ENCODE measurements around the gene COL5A1.
"Not testable (repeated sequence)": the region's sequence is repeated elsewhere in the genome, so short reads cannot be mapped to it uniquely, and the experiment has no call there.

The COL5A1 gene

DNA sequence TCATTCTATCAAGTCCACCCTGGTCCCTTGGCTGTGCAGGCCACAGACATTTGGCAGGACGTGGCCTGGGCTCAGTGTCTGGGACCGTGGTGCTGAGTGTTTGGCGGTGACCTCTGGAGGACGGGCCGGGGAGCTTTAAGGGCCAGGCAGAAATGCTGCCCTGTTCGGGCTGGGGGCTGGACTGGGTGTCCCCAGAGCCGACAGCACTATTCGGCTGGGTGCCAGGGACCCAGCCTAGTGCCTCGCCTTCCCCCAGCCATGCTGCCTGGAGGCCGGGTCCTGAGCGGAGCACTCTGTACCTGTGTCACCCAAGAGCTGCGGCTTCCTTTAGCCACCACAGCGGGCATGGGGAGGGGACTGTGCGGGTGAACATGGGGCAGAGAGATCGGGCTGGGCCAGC is 40.4 kb downstream of the COL5A1 start:
- no peak overlapping the region for H3K4me3 ChIP-seq (ENCODE audit: low read depth, low read length)
- no peak for DNase-seq (ENCODE audit: low read depth)
- TF ChIP-seq, protein P1, sequence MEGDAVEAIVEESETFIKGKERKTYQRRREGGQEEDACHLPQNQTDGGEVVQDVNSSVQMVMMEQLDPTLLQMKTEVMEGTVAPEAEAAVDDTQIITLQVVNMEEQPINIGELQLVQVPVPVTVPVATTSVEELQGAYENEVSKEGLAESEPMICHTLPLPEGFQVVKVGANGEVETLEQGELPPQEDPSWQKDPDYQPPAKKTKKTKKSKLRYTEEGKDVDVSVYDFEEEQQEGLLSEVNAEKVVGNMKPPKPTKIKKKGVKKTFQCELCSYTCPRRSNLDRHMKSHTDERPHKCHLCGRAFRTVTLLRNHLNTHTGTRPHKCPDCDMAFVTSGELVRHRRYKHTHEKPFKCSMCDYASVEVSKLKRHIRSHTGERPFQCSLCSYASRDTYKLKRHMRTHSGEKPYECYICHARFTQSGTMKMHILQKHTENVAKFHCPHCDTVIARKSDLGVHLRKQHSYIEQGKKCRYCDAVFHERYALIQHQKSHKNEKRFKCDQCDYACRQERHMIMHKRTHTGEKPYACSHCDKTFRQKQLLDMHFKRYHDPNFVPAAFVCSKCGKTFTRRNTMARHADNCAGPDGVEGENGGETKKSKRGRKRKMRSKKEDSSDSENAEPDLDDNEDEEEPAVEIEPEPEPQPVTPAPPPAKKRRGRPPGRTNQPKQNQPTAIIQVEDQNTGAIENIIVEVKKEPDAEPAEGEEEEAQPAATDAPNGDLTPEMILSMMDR (IDR thresholded peaks at IDR 0.05; ENCODE audit: insufficient read depth, low read depth, low read length, missing control alignments) = no peak

DNA sequence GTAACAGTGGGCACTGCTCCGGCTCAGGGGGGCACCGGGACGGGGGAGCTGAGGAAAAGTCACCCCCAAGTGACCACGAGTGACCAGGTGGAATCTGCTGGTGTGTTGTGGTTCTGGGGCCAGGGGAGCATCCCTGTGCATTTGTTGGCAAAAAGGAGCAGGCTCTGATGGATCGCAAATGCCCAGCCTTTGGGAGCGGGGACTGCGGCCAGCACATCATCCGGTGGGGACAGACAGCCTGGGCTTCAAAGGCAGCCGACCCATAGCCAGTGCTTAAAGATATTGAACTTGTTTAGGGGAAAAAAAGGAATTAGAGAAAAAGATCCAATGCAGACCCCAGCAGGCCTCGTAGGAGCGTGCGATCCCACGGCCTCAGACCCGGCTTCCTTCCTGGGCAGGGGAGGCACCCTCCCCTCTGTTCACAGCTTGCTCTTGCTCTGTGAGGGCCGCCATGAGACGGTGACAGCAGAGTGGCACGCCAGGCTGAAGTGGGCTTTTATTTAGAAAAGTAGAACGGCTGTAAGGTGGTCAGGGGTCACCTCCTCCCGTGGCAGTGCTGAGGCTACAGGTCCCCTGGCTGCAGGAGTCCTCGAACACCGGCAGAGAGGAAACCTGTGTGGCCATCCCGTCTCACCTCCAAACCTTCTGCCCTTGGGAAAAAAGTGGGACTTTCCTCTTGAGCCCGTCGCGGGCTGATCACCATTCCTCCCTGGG is 41.2 kb downstream of the COL5A1 start:
- H3K4me3 ChIP-seq (ENCODE audit: low read depth, low read length) = no peak overlapping the region
- no peak for DNase-seq (ENCODE audit: low read depth)
- TF ChIP-seq, protein P1 (IDR thresholded peaks at IDR 0.05; ENCODE audit: insufficient read depth, low read depth, low read length, missing control alignments) = no peak

DNA sequence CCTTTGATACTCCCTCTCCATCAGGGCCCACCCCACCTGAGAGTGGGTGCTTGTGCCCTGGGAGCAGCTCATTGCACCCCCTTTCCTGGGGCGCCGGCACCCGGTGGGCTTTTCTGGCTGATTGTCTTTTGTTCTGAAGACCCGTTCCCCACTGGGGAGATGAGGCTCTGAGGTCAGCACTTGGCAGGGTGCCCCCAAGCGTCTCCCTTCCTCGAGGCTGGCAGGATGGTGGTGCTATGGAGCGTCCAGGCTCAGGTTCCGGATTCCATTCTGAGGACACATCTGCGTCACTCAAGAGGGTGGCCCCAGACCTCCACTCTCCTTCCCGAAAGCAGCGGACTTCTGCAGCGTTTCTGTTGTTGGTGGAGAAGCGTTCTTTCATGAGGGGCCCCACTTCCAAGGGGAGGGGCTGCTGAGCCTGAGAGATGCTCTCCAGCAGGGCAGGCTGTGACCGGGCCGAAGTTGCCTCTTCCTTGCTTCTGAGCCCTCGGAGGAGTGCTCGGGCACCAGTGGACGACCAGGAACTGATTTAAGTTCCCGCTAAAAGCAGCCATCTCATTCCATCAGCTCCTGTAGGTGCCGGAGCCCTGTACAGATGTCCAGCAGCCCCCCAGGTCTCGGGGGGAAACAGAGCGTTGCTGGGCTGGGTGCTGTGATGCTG is 42.2 kb downstream of the COL5A1 start:
- no peak overlapping the region for H3K4me3 ChIP-seq (ENCODE audit: low read depth, low read length)
- TF ChIP-seq, protein P1 (IDR thresholded peaks at IDR 0.05; ENCODE audit: insufficient read depth, low read depth, low read length, missing control alignments) = no peak
- DNase-seq (ENCODE audit: low read depth) = no peak

DNA sequence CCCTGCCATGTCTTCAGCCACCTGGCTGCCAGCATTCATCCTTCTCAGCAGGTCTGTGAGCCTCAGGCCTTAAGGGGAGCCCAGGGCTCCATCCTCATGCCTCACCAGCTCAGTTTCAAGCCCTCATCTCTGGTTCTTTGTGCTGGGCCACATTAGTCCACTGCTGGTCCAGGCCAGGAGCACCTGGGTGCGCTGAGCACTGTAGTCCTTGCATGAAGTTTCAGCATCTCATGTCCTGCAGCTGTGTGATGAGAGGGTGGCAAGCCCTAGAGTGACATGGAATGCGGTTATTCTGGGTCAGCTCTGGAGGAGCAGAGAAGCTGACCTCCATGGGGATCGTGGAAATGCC is 42.7 kb downstream of the COL5A1 start:
- DNase-seq (ENCODE audit: low read depth) = no peak
- TF ChIP-seq, protein P1 (IDR thresholded peaks at IDR 0.05; ENCODE audit: insufficient read depth, low read depth, low read length, missing control alignments) = no peak
- H3K4me3 ChIP-seq (ENCODE audit: low read depth, low read length) = no peak overlapping the region

DNA sequence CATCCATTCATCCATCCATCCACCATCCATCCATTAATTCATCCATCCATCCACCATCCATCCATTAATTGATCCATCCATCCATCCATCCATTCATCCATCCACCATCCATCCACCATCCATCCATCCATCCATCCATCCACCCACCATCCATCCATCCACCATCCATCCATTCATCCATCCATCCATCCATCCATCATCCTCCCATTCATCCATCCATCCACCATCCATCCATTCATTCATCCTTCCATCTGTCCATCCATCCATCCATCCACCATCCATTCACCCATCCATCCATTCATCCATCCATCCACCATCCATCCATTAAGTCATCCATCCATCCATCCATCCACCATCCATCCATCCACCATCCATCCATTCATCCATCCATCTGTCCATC is 43.3 kb downstream of the COL5A1 start:
- H3K4me3 ChIP-seq (ENCODE audit: low read depth, low read length); DNase-seq (ENCODE audit: low read depth): not testable (repeated sequence)

DNA sequence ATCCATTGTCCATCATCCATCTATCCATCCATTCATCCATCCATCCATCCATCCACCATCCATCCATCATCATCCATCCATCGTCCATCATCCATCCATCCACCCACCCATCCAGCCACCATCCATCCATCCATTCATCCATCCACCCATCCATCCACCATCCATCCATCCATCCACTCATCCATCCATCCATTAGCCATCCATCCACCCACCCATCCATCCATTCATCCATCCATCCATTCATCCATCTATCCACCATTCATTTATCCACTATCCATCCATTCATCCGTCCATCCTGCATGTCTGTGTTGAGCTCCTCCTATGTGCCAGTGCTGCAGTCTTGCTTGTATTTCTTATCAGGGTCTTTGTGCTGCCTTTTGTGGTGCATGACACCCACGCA is 44.2 kb downstream of the COL5A1 start:
- H3K4me3 ChIP-seq (ENCODE audit: low read depth, low read length) = no peak overlapping the region
- no peak for DNase-seq (ENCODE audit: low read depth)
- TF ChIP-seq, protein P1 (IDR thresholded peaks at IDR 0.05; ENCODE audit: insufficient read depth, low read depth, low read length, missing control alignments) = no peak

DNA sequence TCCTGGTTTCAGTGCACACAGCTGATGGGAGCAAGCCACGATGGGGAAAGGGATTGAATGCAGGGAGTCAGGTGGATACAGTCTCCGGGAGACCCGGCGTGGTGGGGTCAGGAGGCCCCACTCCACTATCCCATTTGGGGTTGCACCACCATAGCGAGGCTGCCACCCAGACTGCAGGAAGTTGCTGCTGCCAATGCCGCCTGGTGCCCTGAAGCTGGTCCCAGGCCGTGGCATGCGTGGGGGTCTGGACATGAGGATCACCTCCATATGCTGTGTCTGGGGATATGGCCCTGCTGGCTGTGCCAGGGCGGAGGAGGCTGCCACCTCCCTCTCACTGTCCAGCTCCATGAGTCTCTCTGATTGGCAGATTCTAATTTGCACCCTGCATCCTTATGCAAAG is 45.3 kb downstream of the COL5A1 start:
- DNase-seq (ENCODE audit: low read depth) = no peak
- no peak overlapping the region for H3K4me3 ChIP-seq (ENCODE audit: low read depth, low read length)
- TF ChIP-seq, protein P1 (IDR thresholded peaks at IDR 0.05; ENCODE audit: insufficient read depth, low read depth, low read length, missing control alignments) = no peak

All from GM12865 (cell line).